Measurements from ENCODE around the gene TOMM5.

TOMM5 gene

GRCh38 chr9:37617161-37617560 is 24.8 kb upstream of the TOMM5 start:
- H3K4me2 ChIP-seq (ENCODE audit: low read length), result no peak overlapping the region
- no peaks in the 10 kb centered on the region for H3K4me1 ChIP-seq (ENCODE audit: control insufficient read depth, low read length)

DNA sequence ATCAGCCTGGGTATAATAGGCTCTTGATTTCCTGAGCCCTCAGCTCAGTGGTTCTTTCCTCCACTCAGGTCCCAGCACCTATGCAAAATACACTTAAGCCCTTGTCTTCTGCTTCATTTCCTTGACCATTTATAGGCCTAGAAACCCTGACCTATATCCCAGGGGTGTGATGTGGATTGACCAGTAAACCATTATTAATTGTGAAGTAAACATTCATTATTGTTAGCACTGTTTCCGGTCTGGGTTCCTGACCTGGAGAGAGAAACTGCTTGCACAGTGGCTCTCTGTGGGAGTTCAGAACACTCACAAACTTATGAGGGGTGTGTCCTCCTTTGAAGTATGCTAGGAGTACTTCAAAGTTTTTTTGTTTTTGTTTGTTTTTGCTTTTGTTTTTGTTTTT is 19.6 kb upstream of the TOMM5 start:
- Histone ChIP-seq H3F3A (ENCODE audit: control insufficient read depth, insufficient read depth) (no peaks in the 10 kb centered on the region), H4K20me1 (ENCODE audit: control insufficient read depth, insufficient read depth, low read depth, low read length) (no peaks in the 10 kb centered on the region), H3K4me3 (ENCODE audit: low read length) (no peak overlapping the region), H3K4me2 (ENCODE audit: low read length) (no peak overlapping the region), H3K9me2 (replicated peaks; ENCODE audit: control insufficient read depth, low read length) (no peaks in the 10 kb centered on the region), H3K4me1 (ENCODE audit: control insufficient read depth, low read length) (peaks cover 6% of the 10 kb centered on the region; the same call in 1 of the 2 replicates), H3K9me3 (ENCODE audit: control insufficient read depth, insufficient read depth, low read length) (no peaks in the 10 kb centered on the region), H3K27me3 (ENCODE audit: control insufficient read depth, low read length) (peaks cover 20% of the 10 kb centered on the region), H3K79me2 (ENCODE audit: control insufficient read depth, low read length) (no peaks in the 10 kb centered on the region), H3K27ac (ENCODE audit: low read depth, low read length) (no peak overlapping the region), H3K36me3 (ENCODE audit: control insufficient read depth, low read length) (no peaks in the 10 kb centered on the region)
- TF ChIP-seq EZH2phosphoT487 (IDR thresholded peaks at IDR 0.05; ENCODE audit: borderline replicate concordance, low read length), result no peak
- TF ChIP-seq, protein P1, sequence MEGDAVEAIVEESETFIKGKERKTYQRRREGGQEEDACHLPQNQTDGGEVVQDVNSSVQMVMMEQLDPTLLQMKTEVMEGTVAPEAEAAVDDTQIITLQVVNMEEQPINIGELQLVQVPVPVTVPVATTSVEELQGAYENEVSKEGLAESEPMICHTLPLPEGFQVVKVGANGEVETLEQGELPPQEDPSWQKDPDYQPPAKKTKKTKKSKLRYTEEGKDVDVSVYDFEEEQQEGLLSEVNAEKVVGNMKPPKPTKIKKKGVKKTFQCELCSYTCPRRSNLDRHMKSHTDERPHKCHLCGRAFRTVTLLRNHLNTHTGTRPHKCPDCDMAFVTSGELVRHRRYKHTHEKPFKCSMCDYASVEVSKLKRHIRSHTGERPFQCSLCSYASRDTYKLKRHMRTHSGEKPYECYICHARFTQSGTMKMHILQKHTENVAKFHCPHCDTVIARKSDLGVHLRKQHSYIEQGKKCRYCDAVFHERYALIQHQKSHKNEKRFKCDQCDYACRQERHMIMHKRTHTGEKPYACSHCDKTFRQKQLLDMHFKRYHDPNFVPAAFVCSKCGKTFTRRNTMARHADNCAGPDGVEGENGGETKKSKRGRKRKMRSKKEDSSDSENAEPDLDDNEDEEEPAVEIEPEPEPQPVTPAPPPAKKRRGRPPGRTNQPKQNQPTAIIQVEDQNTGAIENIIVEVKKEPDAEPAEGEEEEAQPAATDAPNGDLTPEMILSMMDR (IDR thresholded peaks at IDR 0.05; ENCODE audit: low read depth, low read length, poor library complexity, severe bottlenecking), result no peak

More at GRCh38 chr9:37617161-37617560, 24.8 kb upstream of the TOMM5 start:
- no peaks in the 10 kb centered on the region for H3K36me3 ChIP-seq (ENCODE audit: control insufficient read depth, low read length)
- no peak overlapping the region for H3K27ac ChIP-seq (ENCODE audit: low read depth, low read length)
- no peaks in the 10 kb centered on the region for H3K9me3 ChIP-seq (ENCODE audit: control insufficient read depth, insufficient read depth, low read length)
- no peak overlapping the region for H3K4me3 ChIP-seq (ENCODE audit: low read length)
- TF ChIP-seq, protein P1 (IDR thresholded peaks at IDR 0.05; ENCODE audit: low read depth, low read length, poor library complexity, severe bottlenecking), result no peak
- no peak for TF ChIP-seq EZH2phosphoT487 (IDR thresholded peaks at IDR 0.05; ENCODE audit: borderline replicate concordance, low read length)
- H3K79me2 ChIP-seq (ENCODE audit: control insufficient read depth, low read length), result no peaks in the 10 kb centered on the region
- H3K27me3 ChIP-seq (ENCODE audit: control insufficient read depth, low read length), result no peaks in the 10 kb centered on the region
- H3F3A ChIP-seq (ENCODE audit: control insufficient read depth, insufficient read depth), result no peaks in the 10 kb centered on the region
- H4K20me1 ChIP-seq (ENCODE audit: control insufficient read depth, insufficient read depth, low read depth, low read length), result no peaks in the 10 kb centered on the region
- H3K9me2 ChIP-seq (replicated peaks; ENCODE audit: control insufficient read depth, low read length), result no peaks in the 10 kb centered on the region

- Histone ChIP-seq H3K79me2 (ENCODE audit: control insufficient read depth, low read length) (no peaks in the 10 kb centered on the region), H3K27ac (ENCODE audit: low read depth, low read length) (no peak overlapping the region), H3K9me3 (ENCODE audit: control insufficient read depth, insufficient read depth, low read length) (no peaks in the 10 kb centered on the region), H3K9me2 (replicated peaks; ENCODE audit: control insufficient read depth, low read length) (no peaks in the 10 kb centered on the region), H3K4me2 (ENCODE audit: low read length) (no peak overlapping the region), H3K36me3 (ENCODE audit: control insufficient read depth, low read length) (no peaks in the 10 kb centered on the region), H4K20me1 (ENCODE audit: control insufficient read depth, insufficient read depth, low read depth, low read length) (no peaks in the 10 kb centered on the region), H3K4me3 (ENCODE audit: low read length) (no peak overlapping the region), H3F3A (ENCODE audit: control insufficient read depth, insufficient read depth) (no peaks in the 10 kb centered on the region), H3K27me3 (ENCODE audit: control insufficient read depth, low read length) (peaks cover 28% of the 10 kb centered on the region), H3K4me1 (ENCODE audit: control insufficient read depth, low read length) (peaks cover 6% of the 10 kb centered on the region; the same call in 1 of the 2 replicates)
- TF ChIP-seq EZH2phosphoT487 (IDR thresholded peaks at IDR 0.05; ENCODE audit: borderline replicate concordance, low read length), result no peak
- TF ChIP-seq, protein P1 (IDR thresholded peaks at IDR 0.05; ENCODE audit: low read depth, low read length, poor library complexity, severe bottlenecking), result no peak
Observed at GRCh38 chr9:37611014-37611413, 18.6 kb upstream of the TOMM5 start.
